Activated CD8-positive, alpha-beta memory T cell treated with anti-CD3 and anti-CD28 coated beads, Interleukin-2, amount 50 U/mL, for 4 hours (primary cell): ENCODE data around the gene VBP1.
"Not testable (repeated sequence)": the region's sequence is repeated elsewhere in the genome, so short reads cannot be mapped to it uniquely, and the experiment has no call there.

Experiments
- DNase-seq: peaks from one replicate; pipeline ENCODE4 v3.0.0-alpha.2; 2020

The VBP1 gene

GRCh38 chrX:155216179-155216939 lies at the start of gene VBP1:
TSS of gene VBP1 (plus strand) at chrX:155216460. CDS start at chrX:155216483, 23 bp downstream.
- DNase-seq: peak; percentile 81

GRCh38 chrX:155169881-155170280 lies 46.4 kb upstream of the VBP1 start:
- no peak for DNase-seq

GRCh38 chrX:155179346-155179997 lies 36.8 kb upstream of the VBP1 start:
- DNase-seq: no peak

- no peak for DNase-seq
Measured at GRCh38 chrX:155188786-155189185, 27.5 kb upstream of the VBP1 start.

- no peak for DNase-seq
Measured at GRCh38 chrX:155211208-155211607, 5.1 kb upstream of the VBP1 start.

GRCh38 chrX:155213731-155214130 lies 2.5 kb upstream of the VBP1 start:
- DNase-seq: no peak

- no peak for DNase-seq
Measured at GRCh38 chrX:155215443-155216178, 649 bp upstream of the VBP1 start.

GRCh38 chrX:155216940-155217440 lies 730 bp downstream of the VBP1 start:
- DNase-seq: no peak

- DNase-seq: no peak
Measured at GRCh38 chrX:155218777-155219176, 2.5 kb downstream of the VBP1 start.

GRCh38 chrX:155221351-155221750 lies 5.1 kb downstream of the VBP1 start:
- no peak for DNase-seq

GRCh38 chrX:155223746-155224145 lies 7.5 kb downstream of the VBP1 start:
- not testable (repeated sequence) for DNase-seq

- DNase-seq: no peak
Measured at GRCh38 chrX:155225774-155226173, 9.5 kb downstream of the VBP1 start.

GRCh38 chrX:155231163-155231562 lies 14.9 kb downstream of the VBP1 start:
- DNase-seq: no peak

- DNase-seq: no peak
Measured at GRCh38 chrX:155235891-155236290, 19.6 kb downstream of the VBP1 start.

- no peak for DNase-seq
Measured at GRCh38 chrX:155237719-155238118, 21.5 kb downstream of the VBP1 start.

GRCh38 chrX:155242300-155242699 lies 26.0 kb downstream of the VBP1 start:
- DNase-seq: no peak

- DNase-seq: no peak
Measured at GRCh38 chrX:155246748-155247147, 30.5 kb downstream of the VBP1 start.

- no peak for DNase-seq
Measured at GRCh38 chrX:155247497-155247896, 31.2 kb downstream of the VBP1 start.

- DNase-seq: no peak
Measured at GRCh38 chrX:155251391-155251790, 35.1 kb downstream of the VBP1 start.

- no peak for DNase-seq
Measured at GRCh38 chrX:155259752-155260151, 43.5 kb downstream of the VBP1 start.

- DNase-seq: no peak
Measured at GRCh38 chrX:155262970-155263754, 46.9 kb downstream of the VBP1 start.

GRCh38 chrX:155263854-155264628 lies 47.8 kb downstream of the VBP1 start, which contains the start of gene RAB39B:
TSS of gene RAB39B (minus strand) at chrX:155264491. CDS start at chrX:155264288, 203 bp downstream.
- DNase-seq: peak; percentile 73
